MCF 10A (cell line): ENCODE data around the gene KIF2A. TPM values are rescaled to one million over a fixed set of nuclear protein-coding genes. Genes with fewer than 3 reads are reported as not detected.

ENCODE experiments used
- BruUV-seq: library from RNA; stranded (reverse); fragments of 400-500 nt; replicated peaks from 2 replicates; lab custom pipeline; 2021; lab: Mats Ljungman, UMichigan
- CTCF ChIA-PET: fragments of 300-600 bp; sonication (Branson Sonifier 250); formaldehyde crosslinking; extraction: SDS; loops from one replicate; lab custom pipeline; 2021; ENCODE audit warnings: antibody characterized with exemption, inconsistent platforms; lab: Yijun Ruan, JAX
- POLR2A ChIA-PET: fragments of 300-600, 350-650 bp; sonication (Branson Sonifier 250); formaldehyde crosslinking; extraction: SDS; loops from one replicate; lab custom pipeline; 2020; ENCODE audit warnings: antibody characterized with exemption, inconsistent platforms; lab: Yijun Ruan, JAX
- DNase-seq: peaks from one replicate; pipeline ENCODE4 v3.0.0-alpha.2; 2018; ENCODE audit not compliant: unreplicated experiment
- H3K27ac Mint-ChIP-seq: one replicate; pipeline ENCODE4 v1.8.0; 2022; ENCODE audit warnings: mild to moderate bottlenecking, low read depth, mixed read lengths; ENCODE audit not compliant: unreplicated experiment
- H3K27me3 Mint-ChIP-seq: one replicate; pipeline ENCODE4 v1.8.0; 2022; ENCODE audit warnings: mixed read lengths; ENCODE audit not compliant: insufficient read depth, unreplicated experiment
- H3K36me3 Mint-ChIP-seq: one replicate; pipeline ENCODE4 v1.8.0; 2022; ENCODE audit warnings: mild to moderate bottlenecking, moderate library complexity, mixed read lengths; ENCODE audit not compliant: insufficient read depth, unreplicated experiment
- H3K4me1 Mint-ChIP-seq: one replicate; pipeline ENCODE4 v1.8.0; 2022; ENCODE audit warnings: mixed read lengths; ENCODE audit not compliant: insufficient read depth, unreplicated experiment
- H3K4me3 Mint-ChIP-seq: one replicate; pipeline ENCODE4 v1.8.0; 2022; ENCODE audit warnings: mild to moderate bottlenecking, moderate library complexity, mixed read lengths; ENCODE audit not compliant: unreplicated experiment
- H3K9me3 Mint-ChIP-seq: one replicate; pipeline ENCODE4 v1.8.0; 2022; ENCODE audit warnings: mixed read lengths; ENCODE audit not compliant: unreplicated experiment
- CTCF ChIP-seq: fragments of 200-600 bp; IDR thresholded peaks from one replicate; pipeline ENCODE4 v1.8.0; 2022; ENCODE audit warnings: antibody characterized with exemption, mild to moderate bottlenecking; ENCODE audit not compliant: unreplicated experiment
- intact Hi-C: fragments of 100-400 bp; cut with micrococcal nuclease; formaldehyde crosslinking; loops from 2 replicates; pipeline ENCODE4 v1.14.1; 2022
- total RNA-seq: library from RNA; stranded (reverse); gene quantifications from 2 replicates; pipeline ENCODE4 v1.2.3, GENCODE V29; 2022

The KIF2A gene
- total RNA-seq, 1 experiment from 2014 or later = 61.0 TPM

GRCh38 chr5:62296998-62297397 lies 9.0 kb upstream of the KIF2A start:
- H3K36me3 Mint-ChIP-seq = no peaks in the 10 kb centered on the region
- BruUV-seq = no TSS peak
- TF ChIP-seq CTCF = no peak
- no peak overlapping the region for H3K27ac Mint-ChIP-seq
- no peak overlapping the region for H3K4me3 Mint-ChIP-seq
- ChIA-PET POLR2A (interaction anchor here (0.8 to 2.1 kb wide), 8 partner anchors 9 to 18 kb away, joined by 3 to 10 read pairs (median 4); partner anchors contain the start of gene KIF2A), CTCF (interaction anchor here (0.6 kb wide), 1 partner anchor 8 kb away, joined by 3 read pairs; no protein-coding TSS in a partner anchor)
- no peaks in the 10 kb centered on the region for H3K4me1 Mint-ChIP-seq
- intact Hi-C loops = no loop called here
- H3K27me3 Mint-ChIP-seq = no peaks in the 10 kb centered on the region
- peak; percentile 17 for DNase-seq
- H3K9me3 Mint-ChIP-seq = no peaks in the 10 kb centered on the region

- no peak for DNase-seq
- H3K4me3 Mint-ChIP-seq = no peak overlapping the region
- H3K4me1 Mint-ChIP-seq = no peaks in the 10 kb centered on the region
- no TSS peak for BruUV-seq
- no peaks in the 10 kb centered on the region for H3K9me3 Mint-ChIP-seq
- ChIA-PET CTCF (no interaction called here), POLR2A (interaction anchor here (1.2 to 1.7 kb wide), 3 partner anchors 10 to 19 kb away, joined by 3 to 6 read pairs (median 4); no protein-coding TSS in a partner anchor)
- H3K27ac Mint-ChIP-seq = no peak overlapping the region
- no peaks in the 10 kb centered on the region for H3K27me3 Mint-ChIP-seq
- no peaks in the 10 kb centered on the region for H3K36me3 Mint-ChIP-seq
- intact Hi-C loops = no loop called here
- TF ChIP-seq CTCF = no peak
Observed at GRCh38 chr5:62298118-62298517, 7.9 kb upstream of the KIF2A start.

- no peaks in the 10 kb centered on the region for H3K36me3 Mint-ChIP-seq
- TF ChIP-seq CTCF = no peak
- POLR2A ChIA-PET = interaction anchor here (0.6 kb wide), 1 partner anchor 17 kb away, joined by 3 read pairs; no protein-coding TSS in a partner anchor
- no peak overlapping the region for H3K4me3 Mint-ChIP-seq
- no TSS peak for BruUV-seq
- H3K27me3 Mint-ChIP-seq = no peaks in the 10 kb centered on the region
- DNase-seq = no peak
- H3K9me3 Mint-ChIP-seq = no peaks in the 10 kb centered on the region
- intact Hi-C loops = no loop called here
- no peak overlapping the region for H3K27ac Mint-ChIP-seq
- no peaks in the 10 kb centered on the region for H3K4me1 Mint-ChIP-seq
- CTCF ChIA-PET = interaction anchor here (0.6 kb wide), 1 partner anchor 18 kb away, joined by 5 read pairs; no protein-coding TSS in a partner anchor
Observed at GRCh38 chr5:62299101-62299500, 6.9 kb upstream of the KIF2A start.

GRCh38 chr5:62299600-62299999 lies 6.4 kb upstream of the KIF2A start:
- H3K27ac Mint-ChIP-seq = no peak overlapping the region
- H3K27me3 Mint-ChIP-seq = no peaks in the 10 kb centered on the region
- DNase-seq = no peak
- CTCF ChIA-PET = interaction anchor here (0.6 kb wide), 1 partner anchor 19 kb away, joined by 5 read pairs; no protein-coding TSS in a partner anchor
- POLR2A ChIA-PET = no interaction called here
- intact Hi-C loops = no loop called here
- H3K36me3 Mint-ChIP-seq = no peaks in the 10 kb centered on the region
- TF ChIP-seq CTCF = no peak
- no TSS peak for BruUV-seq
- H3K4me1 Mint-ChIP-seq = no peaks in the 10 kb centered on the region
- H3K9me3 Mint-ChIP-seq = no peaks in the 10 kb centered on the region
- H3K4me3 Mint-ChIP-seq = no peak overlapping the region
